ENCODE data around the gene KRTAP12-1. TPM values are rescaled to one million over a fixed set of nuclear protein-coding genes. Genes with fewer than 3 reads are reported as not detected.
"Not testable (repeated sequence)": the region's sequence is repeated elsewhere in the genome, so short reads cannot be mapped to it uniquely, and the experiment has no call there.

Gene KRTAP12-1
- total RNA-seq, 2 donors from 2014 or later, result not detected

DNA sequence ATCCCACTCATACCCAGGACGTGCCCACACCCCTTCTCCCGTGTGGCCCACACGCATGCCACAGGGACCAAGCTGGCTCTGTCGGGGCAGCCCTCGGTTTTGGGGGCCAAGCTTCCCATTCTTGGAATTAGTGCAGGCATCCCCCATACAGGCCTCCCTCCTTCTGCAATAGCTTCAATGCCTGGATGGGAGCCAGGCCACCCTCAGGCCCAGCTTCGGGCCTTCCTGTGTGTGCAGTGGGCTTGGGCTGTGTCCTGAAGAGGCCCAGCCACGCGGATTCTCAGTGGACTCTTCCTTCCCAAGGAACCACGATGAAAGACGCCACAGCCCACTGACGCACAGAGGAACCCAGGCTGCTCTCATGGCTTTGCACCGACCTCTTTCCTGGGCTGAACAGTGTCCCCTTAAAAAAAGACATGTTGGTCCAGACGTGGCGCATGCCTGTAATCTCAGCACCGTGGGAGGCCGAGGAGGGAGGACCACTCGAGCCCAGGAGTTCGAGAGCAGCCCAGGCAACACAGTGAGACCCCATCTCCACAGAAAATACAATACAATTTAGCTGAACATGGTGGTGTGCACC is 32.4 kb downstream of the KRTAP12-1 start:
- Mint-ChIP-seq H3K27ac (no peak overlapping the region), H3K4me3 (no peak overlapping the region), H3K27me3 (ENCODE audit: low read depth) (no peaks in the 10 kb centered on the region), H3K9me3 (peaks cover 2% of the 10 kb centered on the region in 2 donors), H3K4me1 (ENCODE audit: low read depth) (peaks cover 10% of the 10 kb centered on the region), H3K36me3 (ENCODE audit: insufficient read depth in 2 of 2) (peaks cover 9 to 14% of the 10 kb centered on the region in 2 donors)
- ATAC-seq (replicated peaks in 1 of 2), result no peak
- no peak for DNase-seq

DNA sequence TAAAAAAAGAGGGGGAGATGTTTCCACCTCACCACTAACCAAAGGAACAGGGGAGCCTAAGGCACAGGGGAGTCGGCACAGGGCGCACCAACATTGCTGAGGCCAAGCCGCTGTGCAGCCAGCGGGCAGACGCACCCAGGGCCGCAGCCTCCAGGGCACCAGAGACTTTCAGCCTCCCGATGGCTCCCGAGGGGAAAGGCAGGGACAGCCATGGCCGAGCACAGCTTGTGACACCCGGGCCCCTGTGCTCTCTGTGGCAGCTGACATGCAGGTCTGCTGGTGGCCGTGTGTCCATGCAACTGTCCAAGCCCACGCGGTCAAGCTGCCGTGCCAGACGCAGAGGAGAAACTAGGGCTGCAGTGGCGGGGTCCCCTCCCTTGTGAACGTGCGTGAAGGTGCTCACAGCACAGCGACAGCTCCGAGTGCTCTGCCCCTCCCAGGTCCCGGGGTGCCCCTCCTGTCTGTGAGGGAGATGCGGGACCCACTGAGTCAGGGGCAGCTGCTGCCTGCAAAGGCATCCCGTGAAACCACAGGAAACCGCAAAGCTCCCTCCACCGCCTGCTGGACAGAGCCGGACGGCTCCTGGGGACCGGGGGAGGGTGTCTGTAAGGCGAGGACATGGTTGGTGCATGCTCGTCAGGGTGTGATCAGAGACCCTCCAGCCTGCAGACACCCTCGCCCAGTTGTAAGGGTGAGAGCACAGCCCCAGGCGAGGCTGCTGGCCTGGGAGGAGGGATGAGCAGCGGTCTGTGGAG is 33.2 kb downstream of the KRTAP12-1 start:
- H3K27ac Mint-ChIP-seq, result no peak overlapping the region
- DNase-seq, result no peak
- ATAC-seq (replicated peaks in 1 of 2), result no peak
- peaks cover 3% of the 10 kb centered on the region for H3K4me1 Mint-ChIP-seq (ENCODE audit: low read depth)
- peaks cover 13 to 17% of the 10 kb centered on the region in 2 donors for H3K36me3 Mint-ChIP-seq (ENCODE audit: insufficient read depth in 2 of 2)
- H3K4me3 Mint-ChIP-seq, result no peak overlapping the region
- peaks cover 6% of the 10 kb centered on the region in 2 donors for H3K9me3 Mint-ChIP-seq
- no peaks in the 10 kb centered on the region for H3K27me3 Mint-ChIP-seq (ENCODE audit: low read depth)

- H3K9me3 Mint-ChIP-seq, result peaks cover 13 to 15% of the 10 kb centered on the region in 2 donors
- no peak overlapping the region for H3K27ac Mint-ChIP-seq
- H3K27me3 Mint-ChIP-seq (ENCODE audit: low read depth), result no peaks in the 10 kb centered on the region
Observed at GRCh38 chr21:44647222-44647552, 34.8 kb downstream of the KRTAP12-1 start.

DNA sequence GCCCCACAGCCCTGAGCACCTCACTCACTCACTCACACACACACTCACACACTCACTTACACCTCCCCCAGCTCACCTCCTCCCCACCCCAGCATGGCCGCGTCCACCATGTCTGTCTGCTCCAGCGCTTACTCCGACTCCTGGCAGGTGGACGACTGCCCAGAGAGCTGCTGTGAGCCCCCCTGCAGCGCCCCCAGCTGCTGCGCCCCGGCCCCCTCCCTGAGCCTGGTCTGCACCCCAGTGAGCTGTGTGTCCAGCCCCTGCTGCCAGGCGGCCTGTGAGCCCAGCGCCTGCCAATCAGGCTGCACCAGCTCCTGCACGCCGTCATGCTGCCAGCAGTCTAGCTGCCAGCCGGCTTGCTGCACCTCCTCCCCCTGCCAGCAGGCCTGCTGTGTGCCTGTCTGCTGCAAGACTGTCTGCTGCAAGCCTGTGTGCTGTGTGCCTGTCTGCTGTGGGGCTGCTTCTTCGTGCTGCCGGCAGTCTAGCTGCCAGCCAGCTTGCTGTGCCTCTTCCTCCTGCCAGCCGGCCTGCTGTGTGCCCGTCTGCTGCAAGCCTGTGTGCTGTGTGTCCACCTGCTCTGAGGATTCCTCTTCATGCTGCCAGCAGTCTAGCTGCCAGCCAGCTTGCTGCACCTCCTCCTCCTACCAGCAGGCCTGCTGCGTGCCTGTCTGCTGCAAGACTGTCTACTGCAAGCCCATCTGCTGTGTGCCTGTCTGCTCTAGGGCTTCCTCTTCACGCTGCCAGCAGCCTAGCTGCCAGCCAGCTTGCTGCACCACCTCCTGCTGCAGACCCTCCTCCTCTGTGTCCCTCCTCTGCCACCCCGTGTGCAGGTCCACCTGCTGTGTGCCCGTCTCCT is 35.4 kb downstream of the KRTAP12-1 start, which contains the start of gene KRTAP10-11:
TSS of gene KRTAP10-11 (plus strand) at position 49 of the 856 bp plus-strand sequence. CDS start at position 94, 45 bp downstream.
- not testable (repeated sequence) for DNase-seq; H3K27me3 Mint-ChIP-seq (ENCODE audit: low read depth); H3K4me1 Mint-ChIP-seq (ENCODE audit: low read depth); H3K27ac Mint-ChIP-seq; ATAC-seq (replicated peaks in 1 of 2); H3K4me3 Mint-ChIP-seq
- peaks cover 13 to 15% of the 10 kb centered on the region in 2 donors for H3K9me3 Mint-ChIP-seq
- peaks cover 13% of the 10 kb centered on the region in 2 donors for H3K36me3 Mint-ChIP-seq (ENCODE audit: insufficient read depth in 2 of 2)

More at GRCh38 chr21:44647222-44647552, 34.8 kb downstream of the KRTAP12-1 start:
- DNase-seq (no peak), ATAC-seq (replicated peaks in 1 of 2) (no peak)
- Mint-ChIP-seq H3K4me3 (no peak overlapping the region), H3K4me1 (ENCODE audit: low read depth) (no peaks in the 10 kb centered on the region), H3K36me3 (ENCODE audit: insufficient read depth in 2 of 2) (peaks cover 13% of the 10 kb centered on the region in 2 donors)

- Mint-ChIP-seq H3K27me3 (ENCODE audit: low read depth) (no peaks in the 10 kb centered on the region), H3K27ac (peak overlapping the region; percentile 87), H3K36me3 (ENCODE audit: insufficient read depth in 2 of 2) (peaks cover 16 to 19% of the 10 kb centered on the region in 2 donors), H3K4me1 (ENCODE audit: low read depth) (no peaks in the 10 kb centered on the region), H3K9me3 (peaks cover 19 to 21% of the 10 kb centered on the region in 2 donors), H3K4me3 (no peak overlapping the region)
- DNase-seq (no peak), ATAC-seq (replicated peaks in 1 of 2) (no peak)
Observed at GRCh38 chr21:44644878-44645277, 37.1 kb downstream of the KRTAP12-1 start.

GRCh38 chr21:44643741-44644310 is 38.1 kb downstream of the KRTAP12-1 start:
- no peaks in the 10 kb centered on the region for H3K4me1 Mint-ChIP-seq (ENCODE audit: low read depth)
- ATAC-seq (replicated peaks in 1 of 2), result no peak
- no peak overlapping the region for H3K4me3 Mint-ChIP-seq
- H3K36me3 Mint-ChIP-seq (ENCODE audit: insufficient read depth in 2 of 2), result peaks cover 16 to 19% of the 10 kb centered on the region in 2 donors
- no peaks in the 10 kb centered on the region for H3K27me3 Mint-ChIP-seq (ENCODE audit: low read depth)
- no peak for DNase-seq
- peak overlapping the region; percentile 87 for H3K27ac Mint-ChIP-seq
- H3K9me3 Mint-ChIP-seq, result peaks cover 19 to 21% of the 10 kb centered on the region in 2 donors

- Mint-ChIP-seq H3K9me3 (peaks cover 17 to 21% of the 10 kb centered on the region in 2 donors), H3K36me3 (ENCODE audit: insufficient read depth in 2 of 2) (peaks cover 13 to 16% of the 10 kb centered on the region in 2 donors), H3K4me1 (ENCODE audit: low read depth) (no peaks in the 10 kb centered on the region), H3K4me3 (no peak overlapping the region), H3K27ac (no peak overlapping the region), H3K27me3 (ENCODE audit: low read depth) (no peaks in the 10 kb centered on the region)
- no peak for ATAC-seq (replicated peaks in 1 of 2)
- no peak for DNase-seq
Observed at GRCh38 chr21:44640761-44641160, 41.2 kb downstream of the KRTAP12-1 start.

DNA sequence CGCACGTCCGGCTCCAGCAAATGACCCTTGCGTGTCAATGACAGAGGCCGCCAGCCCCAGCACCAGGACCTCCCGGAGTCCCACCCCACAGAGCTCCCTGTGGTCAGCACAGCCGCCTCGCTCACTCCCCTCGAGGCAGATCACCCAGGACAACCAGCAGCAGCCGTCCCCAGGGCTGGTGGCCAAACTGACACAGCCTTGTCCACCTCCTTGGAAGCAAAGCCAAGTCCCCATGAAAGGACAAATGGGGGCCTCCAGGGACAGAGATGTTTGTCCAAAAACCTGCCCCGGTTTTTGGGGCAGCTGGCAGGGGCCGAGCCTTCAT is 42.7 kb downstream of the KRTAP12-1 start:
- Mint-ChIP-seq H3K27ac (no peak overlapping the region), H3K4me1 (ENCODE audit: low read depth) (no peaks in the 10 kb centered on the region), H3K4me3 (no peak overlapping the region), H3K27me3 (ENCODE audit: low read depth) (no peaks in the 10 kb centered on the region), H3K9me3 (peaks cover 16 to 20% of the 10 kb centered on the region in 2 donors), H3K36me3 (ENCODE audit: insufficient read depth in 2 of 2) (peaks cover 8 to 10% of the 10 kb centered on the region in 2 donors)
- no peak for ATAC-seq (replicated peaks in 1 of 2)
- no peak for DNase-seq

DNA sequence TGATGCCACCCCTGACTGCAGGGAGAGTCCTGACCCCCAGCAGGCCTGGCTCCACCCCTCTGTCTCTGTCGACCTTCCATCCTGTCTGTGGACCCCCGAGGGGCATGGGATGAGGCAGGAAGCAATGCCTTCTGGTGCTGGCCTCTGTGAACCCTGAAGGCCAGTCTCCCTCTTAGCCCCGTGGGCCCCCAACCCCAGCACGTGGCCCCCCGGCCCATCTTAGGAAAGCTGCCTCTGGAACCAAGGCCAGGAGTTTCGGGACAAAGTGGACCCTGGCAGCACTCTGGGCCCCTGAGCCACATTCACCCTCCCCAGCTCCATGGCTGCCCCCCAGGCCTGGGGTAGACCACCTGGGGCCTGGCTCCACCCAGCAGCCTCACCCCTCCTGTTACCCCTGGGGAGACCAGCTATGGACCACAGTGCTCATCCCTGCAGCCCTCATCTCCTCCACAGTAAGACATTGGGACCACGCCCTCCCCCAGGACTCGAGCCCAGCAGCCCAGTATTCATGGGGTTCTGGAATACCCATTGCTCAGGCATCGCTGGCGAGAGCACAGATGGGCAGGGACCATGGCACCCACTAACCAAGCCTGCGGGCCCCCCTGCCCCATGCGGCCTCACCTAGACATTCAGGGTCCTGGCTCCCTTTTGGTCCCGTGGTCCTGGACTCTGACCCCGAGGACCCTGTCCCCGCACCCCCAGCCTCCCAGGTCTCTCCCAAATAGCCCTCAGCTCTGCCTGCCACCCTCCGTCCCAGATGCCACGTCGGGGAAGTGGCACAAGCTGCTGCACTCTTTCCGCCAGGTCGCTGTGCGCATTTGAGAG is 43.2 kb downstream of the KRTAP12-1 start:
- not testable (repeated sequence) for ATAC-seq (replicated peaks in 1 of 2); H3K4me1 Mint-ChIP-seq (ENCODE audit: low read depth); H3K4me3 Mint-ChIP-seq; H3K36me3 Mint-ChIP-seq (ENCODE audit: insufficient read depth in 2 of 2); H3K27ac Mint-ChIP-seq; DNase-seq; H3K27me3 Mint-ChIP-seq (ENCODE audit: low read depth)
- peaks cover 14 to 20% of the 10 kb centered on the region in 2 donors for H3K9me3 Mint-ChIP-seq

- H3K36me3 Mint-ChIP-seq (ENCODE audit: insufficient read depth in 2 of 2), result peaks cover 9 to 12% of the 10 kb centered on the region in 2 donors
- ATAC-seq (replicated peaks in 1 of 2); H3K27ac Mint-ChIP-seq; H3K4me3 Mint-ChIP-seq; H3K27me3 Mint-ChIP-seq (ENCODE audit: low read depth); H3K4me1 Mint-ChIP-seq (ENCODE audit: low read depth); DNase-seq: not testable (repeated sequence)
- peaks cover 11 to 17% of the 10 kb centered on the region in 2 donors for H3K9me3 Mint-ChIP-seq
Observed at GRCh38 chr21:44637851-44638348, 44.1 kb downstream of the KRTAP12-1 start.

DNA sequence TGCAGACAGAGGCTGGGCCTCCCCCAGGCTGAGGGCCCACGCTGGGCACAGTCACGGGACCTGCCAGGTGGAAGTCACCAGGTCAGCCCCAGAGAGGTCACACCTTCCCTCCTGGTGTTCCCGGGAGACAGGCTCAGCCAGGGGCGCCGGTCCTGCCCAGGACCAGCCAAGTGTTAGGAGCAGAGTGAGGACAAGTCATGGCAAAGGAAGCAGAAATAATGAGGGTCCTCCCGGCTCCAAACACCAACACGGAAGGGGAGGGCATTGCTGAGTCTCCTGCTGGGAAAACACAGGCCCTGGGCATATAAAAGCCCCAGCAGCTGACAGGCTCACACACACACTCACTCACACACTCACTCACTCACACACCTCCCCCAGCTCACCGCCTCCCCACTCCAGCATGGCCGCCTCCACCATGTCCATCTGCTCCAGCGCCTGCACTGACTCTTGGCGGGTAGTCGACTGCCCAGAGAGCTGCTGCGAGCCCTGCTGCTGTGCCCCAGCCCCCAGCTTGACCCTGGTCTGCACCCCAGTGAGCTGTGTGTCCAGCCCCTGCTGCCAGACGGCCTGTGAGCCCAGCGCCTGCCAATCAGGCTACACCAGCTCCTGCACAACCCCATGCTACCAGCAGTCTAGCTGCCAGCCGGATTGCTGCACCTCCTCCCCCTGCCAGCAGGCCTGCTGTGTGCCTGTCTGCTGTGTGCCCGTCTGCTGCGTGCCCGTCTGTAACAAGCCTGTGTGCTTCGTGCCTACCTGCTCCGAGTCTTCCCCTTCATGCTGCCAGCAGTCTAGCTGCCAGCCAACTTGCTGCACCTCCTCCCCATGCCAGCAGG is 44.7 kb downstream of the KRTAP12-1 start, which contains the start of gene KRTAP10-10:
TSS of gene KRTAP10-10 (plus strand) at position 339 of the 833 bp plus-strand sequence. CDS start at position 401, 62 bp downstream.
- H3K4me3 Mint-ChIP-seq, result no peak within 1 kb of the TSS
- no peaks in the 10 kb centered on the region for H3K27me3 Mint-ChIP-seq (ENCODE audit: low read depth)
- peaks cover 9 to 10% of the 10 kb centered on the region in 2 donors for H3K36me3 Mint-ChIP-seq (ENCODE audit: insufficient read depth in 2 of 2)
- H3K4me1 Mint-ChIP-seq (ENCODE audit: low read depth), result no peaks in the 10 kb centered on the region
- no peak for ATAC-seq (replicated peaks in 1 of 2)
- H3K9me3 Mint-ChIP-seq, result peaks cover 11 to 16% of the 10 kb centered on the region in 2 donors
- no peak within 1 kb of the TSS for H3K27ac Mint-ChIP-seq
- DNase-seq, result no peak
